Fibroblast of pulmonary artery (primary cell): ENCODE measurements around the gene LPCAT2.

ENCODE experiments used
- DNase-seq: peaks from one replicate; pipeline ENCODE4 v3.0.0-alpha.2; 2010; ENCODE audit warnings: low read depth
- H3K4me3 ChIP-seq: replicated peaks from 2 replicates; pipeline ENCODE4 v1.5.1; 2011; ENCODE audit warnings: low read depth, mild to moderate bottlenecking, control low read depth, low read length, moderate library complexity
- CTCF ChIP-seq: IDR thresholded peaks from 2 replicates; pipeline ENCODE4 v1.5.1; 2011; ENCODE audit warnings: mild to moderate bottlenecking, control low read depth, low read length, inconsistent platforms; ENCODE audit errors: missing control alignments

The LPCAT2 gene

GRCh38 chr16:55543472-55543871 lies 34.6 kb downstream of the LPCAT2 start:
- no peak overlapping the region for H3K4me3 ChIP-seq
- DNase-seq, result peak; percentile 68
- peak; percentile 23 for TF ChIP-seq CTCF

DNA sequence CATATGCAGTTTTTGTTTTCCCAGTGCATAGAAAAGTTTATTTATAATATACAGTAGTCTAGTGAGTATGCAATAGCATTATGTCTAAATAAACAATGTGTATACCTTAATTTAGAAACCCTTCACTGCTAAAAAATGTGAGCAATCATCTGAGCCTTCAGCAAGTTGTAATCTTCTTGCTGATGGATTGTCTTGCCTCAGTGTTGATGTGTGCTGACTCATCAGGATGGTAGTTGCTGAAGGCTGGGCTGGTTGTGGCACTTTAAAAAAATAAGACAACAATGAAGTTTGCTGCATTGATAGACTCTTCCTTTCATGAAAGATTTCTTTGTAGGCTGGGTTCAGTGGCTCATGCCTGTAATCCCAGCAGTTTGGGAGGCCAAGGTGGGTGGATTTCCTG lies 43.7 kb downstream of the LPCAT2 start:
- DNase-seq, result peak; percentile 80
- no peak overlapping the region for H3K4me3 ChIP-seq
- no peak for TF ChIP-seq CTCF

- DNase-seq, result no peak
- TF ChIP-seq CTCF, result no peak
Observed at GRCh38 chr16:55555436-55555835, 46.6 kb downstream of the LPCAT2 start.

GRCh38 chr16:55557186-55557585 lies 48.3 kb downstream of the LPCAT2 start:
- TF ChIP-seq CTCF, result no peak
- H3K4me3 ChIP-seq, result no peak overlapping the region
- DNase-seq, result no peak

More at GRCh38 chr16:55555436-55555835, 46.6 kb downstream of the LPCAT2 start:
- no peak overlapping the region for H3K4me3 ChIP-seq

DNA sequence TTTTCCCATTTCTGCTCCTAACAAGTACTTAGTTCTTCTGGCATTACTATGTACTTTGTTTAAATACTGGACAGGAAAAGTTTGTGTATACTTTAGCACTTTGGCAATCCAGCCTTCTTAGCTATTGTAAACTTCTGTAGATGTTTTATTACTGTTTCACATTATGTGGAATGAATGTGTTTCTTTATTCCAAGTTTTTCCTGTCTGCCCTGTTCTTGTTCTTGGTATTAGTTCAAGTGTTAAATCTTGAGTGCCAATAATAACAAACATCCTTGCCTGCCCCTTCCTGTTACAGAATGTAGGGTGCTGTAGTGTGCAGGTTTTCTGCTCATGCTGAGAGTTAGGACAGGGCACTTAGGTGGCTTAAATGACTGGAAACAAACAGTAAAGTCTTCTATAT lies 50.4 kb downstream of the LPCAT2 start:
- DNase-seq, result peak; percentile 61
- H3K4me3 ChIP-seq, result no peak overlapping the region
- no peak for TF ChIP-seq CTCF

GRCh38 chr16:55559933-55560516 lies 51.2 kb downstream of the LPCAT2 start:
- H3K4me3 ChIP-seq, result no peak overlapping the region
- no peak for TF ChIP-seq CTCF
- DNase-seq, result no peak

DNA sequence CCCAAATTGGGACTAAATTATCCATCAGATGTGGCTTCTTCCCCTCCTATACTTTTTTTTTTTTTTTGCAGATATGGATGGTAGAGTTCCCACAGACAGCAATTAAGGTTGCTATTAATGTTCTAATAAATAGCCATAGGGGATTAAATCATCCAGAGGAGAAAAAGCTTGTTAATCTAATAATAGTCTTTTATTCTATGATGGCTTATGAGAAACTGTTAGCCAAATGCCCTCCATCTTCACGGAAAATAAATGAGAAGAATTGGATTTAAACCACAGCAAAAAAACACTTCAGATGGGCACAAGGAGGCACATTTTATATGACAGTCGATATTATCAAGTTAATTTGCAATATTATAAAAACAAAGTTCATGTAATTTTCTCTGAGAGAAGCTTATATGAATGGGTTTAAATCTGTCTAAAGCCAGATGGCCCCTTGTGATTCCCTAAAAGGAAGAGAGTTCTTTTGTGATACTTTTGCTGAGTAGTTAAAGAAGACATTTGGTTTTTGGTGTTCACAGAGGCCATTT lies 52.5 kb downstream of the LPCAT2 start:
- DNase-seq, result no peak
- no peak overlapping the region for H3K4me3 ChIP-seq
- TF ChIP-seq CTCF, result no peak
